ENCODE results near the gene ELK3. TPM values are rescaled to one million over a fixed set of nuclear protein-coding genes. Genes with fewer than 3 reads are reported as not detected.

ELK3 gene
- total RNA-seq, 1 experiment from 2014 or later: 9.4 TPM

- TF ChIP-seq CTCF (conservative IDR thresholded peaks at IDR 0.05): no peak
- Mint-ChIP-seq H3K4me1 (no peaks in the 10 kb centered on the region; a peak in 1 of 4 replicates), H3K36me3 (ENCODE audit: insufficient read depth in 1 of 3, low read depth in 3 of 3) (peaks cover 0 to 8% (median 4%) of the 10 kb centered on the region in 3 experiments; a peak in 4 of 7 replicates), H3K9me3 (peaks cover 6 to 9% of the 10 kb centered on the region in 2 experiments; a peak in 3 of 5 replicates), H3K4me3 (no peak overlapping the region), H3K27ac (no peak overlapping the region), H3K27me3 (ENCODE audit: low read depth) (peaks cover 2% of the 10 kb centered on the region; the same call in 1 of the 2 replicates)
- no peak overlapping the region for H3K18ac ChIP-seq (ENCODE audit: insufficient read length, low read depth, low read length)
- H3T11ph ChIP-seq (ENCODE audit: low read length): no peak overlapping the region
- H2AK5ac ChIP-seq (ENCODE audit: insufficient read length, low read length): no peak overlapping the region
- no peak for DNase-seq
- no peaks in the 10 kb centered on the region for H3K4me1 ChIP-seq (ENCODE audit: insufficient read depth, low read length)
- peaks cover 14% of the 10 kb centered on the region for H3K9me3 ChIP-seq (ENCODE audit: control insufficient read depth, low read depth, low read length)
- H3K4ac ChIP-seq (ENCODE audit: low read depth, low read length): no peak overlapping the region
- no peak overlapping the region for H2BK20ac ChIP-seq (ENCODE audit: low read depth, low read length, poor library complexity, severe bottlenecking)
- no peak overlapping the region for H3K9ac ChIP-seq (ENCODE audit: extremely low read depth, insufficient read length, low read length)
- no peaks in the 10 kb centered on the region for H3K23me2 ChIP-seq (ENCODE audit: insufficient read length, low read depth, low read length, poor library complexity, severe bottlenecking)
- no peak overlapping the region for H2BK12ac ChIP-seq (ENCODE audit: insufficient read length, low read depth, low read length)
- no peak overlapping the region for H3K27ac ChIP-seq (ENCODE audit: insufficient read length, low read depth, low read length)
- no peak overlapping the region for H2AFZ ChIP-seq (ENCODE audit: low read length)
- no peak overlapping the region for H3K14ac ChIP-seq (ENCODE audit: insufficient read depth, low read length)
- no peaks in the 10 kb centered on the region for H4K20me1 ChIP-seq (ENCODE audit: control insufficient read depth, insufficient read depth, insufficient read length)
- H2BK5ac ChIP-seq (ENCODE audit: insufficient read length, low read length): no peak overlapping the region
- H4K91ac ChIP-seq (ENCODE audit: insufficient read length, low read depth, low read length): no peak overlapping the region
- no peak overlapping the region for H2BK120ac ChIP-seq (ENCODE audit: low read depth, low read length, poor library complexity, severe bottlenecking)
- no peak overlapping the region for H4K8ac ChIP-seq (replicated peaks; ENCODE audit: insufficient read length, low read depth, low read length)
- H3K23ac ChIP-seq (ENCODE audit: insufficient read length, low read depth, low read length): no peak overlapping the region
- H2BK15ac ChIP-seq (ENCODE audit: low read depth, low read length): no peak overlapping the region
- no peak overlapping the region for H3K4me2 ChIP-seq (ENCODE audit: insufficient read depth, insufficient read length, low read length)
- no peaks in the 10 kb centered on the region for H3K79me1 ChIP-seq (ENCODE audit: insufficient read depth, low read depth, low read length, poor library complexity, severe bottlenecking)
- no peak overlapping the region for H4K5ac ChIP-seq (ENCODE audit: insufficient read length, low read depth, low read length)
- no peaks in the 10 kb centered on the region for H3K79me2 ChIP-seq (ENCODE audit: insufficient read depth, low read length)
- no peak overlapping the region for H3K56ac ChIP-seq (ENCODE audit: insufficient read length, low read depth, low read length)
- no peaks in the 10 kb centered on the region for H3K27me3 ChIP-seq (ENCODE audit: insufficient read depth, low read length)
- WGBS (ENCODE audit: extremely low coverage, insufficient read length, low lambda C conversion rate): no CpG with 5 or more reads among the region's 1 CpG
Observed at GRCh38 chr12:96177013-96177412, 17.2 kb upstream of the ELK3 start.

All from H9 (cell line).